ENCODE data around the gene EYA3. TPM values are rescaled to one million over a fixed set of nuclear protein-coding genes. Genes with fewer than 3 reads are reported as not detected.
A peak's percentile ranks its signal among the peaks of the same experiment; 100 is the strongest.

The EYA3 gene
- polyA plus RNA-seq, 4 donors: 16.9 to 58.0 (median 57.7) TPM

- DNase-seq (ENCODE audit: low read depth in 4 of 4, low spot score in 3 of 4): no peak
Observed at GRCh38 chr1:27973771-27974416, 114.5 kb downstream of the EYA3 start.

- DNase-seq (ENCODE audit: low read depth in 4 of 4, low spot score in 3 of 4): no peak
Observed at GRCh38 chr1:27972141-27972540, 116.3 kb downstream of the EYA3 start.

GRCh38 chr1:27971674-27972073, 116.7 kb downstream of the EYA3 start:
- no peak for DNase-seq (ENCODE audit: low read depth in 4 of 4, low spot score in 3 of 4)

- no peak for DNase-seq (ENCODE audit: low read depth in 4 of 4, low spot score in 3 of 4)
Observed at GRCh38 chr1:27970401-27970800, 118.0 kb downstream of the EYA3 start.

- DNase-seq (ENCODE audit: low read depth in 4 of 4, low spot score in 3 of 4): no peak
Observed at GRCh38 chr1:27968692-27969091, 119.7 kb downstream of the EYA3 start.

GRCh38 chr1:27967884-27968466, 120.4 kb downstream of the EYA3 start:
- DNase-seq (ENCODE audit: low read depth in 4 of 4, low spot score in 3 of 4): no peak

- no peak for DNase-seq (ENCODE audit: low read depth in 4 of 4, low spot score in 3 of 4)
Observed at GRCh38 chr1:27967106-27967883, 121.1 kb downstream of the EYA3 start.

- DNase-seq (ENCODE audit: low read depth in 4 of 4, low spot score in 3 of 4): no peak
Observed at GRCh38 chr1:27966402-27967105, 121.9 kb downstream of the EYA3 start.

- DNase-seq (ENCODE audit: low read depth in 4 of 4, low spot score in 3 of 4): no peak
Observed at GRCh38 chr1:27963393-27963792, 125.0 kb downstream of the EYA3 start.

GRCh38 chr1:27961646-27962221, 126.7 kb downstream of the EYA3 start:
- DNase-seq (ENCODE audit: low read depth in 4 of 4, low spot score in 3 of 4): no peak

- no peak for DNase-seq (ENCODE audit: low read depth in 4 of 4, low spot score in 3 of 4)
Observed at GRCh38 chr1:27960762-27961645, 127.4 kb downstream of the EYA3 start.

GRCh38 chr1:27959792-27960603, 128.4 kb downstream of the EYA3 start, which contains the start of gene XKR8:
Gene XKR8 (plus strand): TSS chr1:27959973. CDS start chr1:27960070, 97 bp downstream.
- DNase-seq (ENCODE audit: low read depth in 4 of 4, low spot score in 3 of 4): peak; percentile 71 to 77 (median 73)

- no peak for DNase-seq (ENCODE audit: low read depth in 4 of 4, low spot score in 3 of 4)
Observed at GRCh38 chr1:27958513-27958912, 129.9 kb downstream of the EYA3 start.

GRCh38 chr1:27957655-27958054, 130.8 kb downstream of the EYA3 start:
- no peak for DNase-seq (ENCODE audit: low read depth in 4 of 4, low spot score in 3 of 4)

GRCh38 chr1:27956761-27957160, 131.6 kb downstream of the EYA3 start:
- DNase-seq (ENCODE audit: low read depth in 4 of 4, low spot score in 3 of 4): no peak

- DNase-seq (ENCODE audit: low read depth in 4 of 4, low spot score in 3 of 4): no peak
Observed at GRCh38 chr1:27955076-27955475, 133.3 kb downstream of the EYA3 start.

GRCh38 chr1:27954186-27954585, 134.2 kb downstream of the EYA3 start:
- no peak for DNase-seq (ENCODE audit: low read depth in 4 of 4, low spot score in 3 of 4)

- no peak for DNase-seq (ENCODE audit: low read depth in 4 of 4, low spot score in 3 of 4)
Observed at GRCh38 chr1:27952147-27952546, 136.3 kb downstream of the EYA3 start.

- no peak for DNase-seq (ENCODE audit: low read depth in 4 of 4, low spot score in 3 of 4)
Observed at GRCh38 chr1:27951396-27951795, 137.0 kb downstream of the EYA3 start.

Measured in left renal pelvis (tissue), 4 donors.